Body of pancreas (tissue), 4 donors: ENCODE data around the gene CPNE2. TPM values are rescaled to one million over a fixed set of nuclear protein-coding genes. Genes with fewer than 3 reads are reported as not detected.

ENCODE experiments used
- ATAC-seq: fragments of 150-250 bp; one replicate; pipeline ENCODE4 v1.9.1; 2016
- DNase-seq, 4 donors: peaks; one replicate each; pipeline ENCODE4 v3.0.0-alpha.2; 2019
- H3K27ac ChIP-seq, 4 donors: fragments of 200-600 bp; sonication (generic); 1 replicate in 3 of 4; 2 replicates in 1 of 4; pipeline versions ENCODE4 v1.5.1 to v1.6.1; 2016 to 2019; ENCODE audit warnings: mild to moderate bottlenecking in 1 of 4, mixed read lengths in 1 of 4, moderate library complexity in 1 of 4
- H3K27me3 ChIP-seq, 2 donors: fragments of 200-600 bp; sonication (generic); one replicate each; pipeline ENCODE4 v1.6.0; 2016; ENCODE audit warnings: mild to moderate bottlenecking in 1 of 2
- H3K36me3 ChIP-seq, 2 donors: fragments of 200-600 bp; sonication (generic); replicated peaks in 1 of 2; 2 replicates each; pipeline ENCODE4 v1.5.1; 2016; ENCODE audit warnings: low read depth in 2 of 2; ENCODE audit not compliant: insufficient read depth in 1 of 2
- H3K4me1 ChIP-seq: fragments of 200-600 bp; sonication (generic); one replicate; pipeline ENCODE4 v1.6.0; 2016
- H3K4me3 ChIP-seq, 2 donors: fragments of 200-600 bp; sonication (generic); 1 replicate in 1 of 2; 2 replicates in 1 of 2; pipeline ENCODE4 v1.5.1; 2016 to 2019
- H3K9me3 ChIP-seq, 3 donors: fragments of 200-600 bp; sonication (generic); 1 replicate in 2 of 3; 2 replicates in 1 of 3; pipeline ENCODE4 v1.5.1; 2016
- CTCF ChIP-seq, 7 experiments: fragments of 450-650 bp in 4 of 7; fragments of 200-600 bp in 3 of 7; sonication (generic) in 3 of 7; IDR thresholded peaks; one replicate each; pipeline ENCODE4 v1.5.1; 2016 to 2019; ENCODE audit warnings: antibody characterized with exemption in 7 of 7
- POLR2A ChIP-seq, 3 donors: fragments of 450-650 bp; IDR thresholded peaks; one replicate each; pipeline ENCODE4 v1.6.1; 2016; ENCODE audit warnings: antibody characterized with exemption in 3 of 3, mild to moderate bottlenecking in 2 of 3
- WGBS, 2 donors: methylation state at CpG; one replicate each; pipeline ENCODE4 v1.1.5; 2017; 5-methylcytosine and 5-hydroxymethylcytosine counted together
- intact Hi-C: fragments of 100-400 bp; cut with DNase I; formaldehyde crosslinking; loops from one replicate; pipeline ENCODE4 v1.15.1; 2023
- total RNA-seq, 2 donors: library from RNA; depleted of rRNA; stranded (reverse); fragments of >200 nt; gene quantifications; one replicate each; pipeline ENCODE4 v1.1.0, GENCODE V29; 2016

The CPNE2 gene
- total RNA-seq, 2 donors from 2014 or later, result 8.8 to 16.5 TPM

GRCh38 chr16:57091200-57091974, 996 bp upstream of the CPNE2 start:
- Histone ChIP-seq H3K27me3 (no peaks in the 10 kb centered on the region), H3K27ac (peak overlapping the region in 3 of 4 donors; percentile 67 to 78 (median 76)), H3K4me3 (no peak overlapping the region), H3K4me1 (peaks cover 22% of the 10 kb centered on the region), H3K9me3 (no peaks in the 10 kb centered on the region), H3K36me3 (no peaks in the 10 kb centered on the region)
- peak; percentile 16 for ATAC-seq
- WGBS, 2 donors, result 22% methylated on average over 23 to 24 of the region's 24 CpGs
- intact Hi-C loops, result no loop called here
- no peak for TF ChIP-seq POLR2A (IDR thresholded peaks at IDR 0.05)
- no peak for TF ChIP-seq CTCF (IDR thresholded peaks at IDR 0.05)
- peak; percentile 39 to 58 (median 54) for DNase-seq

- peak; percentile 52 for ATAC-seq
Observed at GRCh38 chr16:57092786-57093411, 516 bp downstream of the CPNE2 start.

GRCh38 chr16:57093666-57094564, 1.5 kb downstream of the CPNE2 start:
- no peak overlapping the region for H3K4me3 ChIP-seq
- no peaks in the 10 kb centered on the region for H3K27me3 ChIP-seq
- peaks cover 22% of the 10 kb centered on the region for H3K4me1 ChIP-seq
- no peak overlapping the region for H3K27ac ChIP-seq
- TF ChIP-seq CTCF (IDR thresholded peaks at IDR 0.05), result no peak
- no peak for TF ChIP-seq POLR2A (IDR thresholded peaks at IDR 0.05)
- DNase-seq (peak in 2 of 4 donors; percentile 20 to 27), ATAC-seq (no peak)
- intact Hi-C loops, result no loop called here
- no peaks in the 10 kb centered on the region for H3K9me3 ChIP-seq
- H3K36me3 ChIP-seq, result no peaks in the 10 kb centered on the region
- 72 to 80% methylated on average over 13 to 18 of the region's 18 CpGs for WGBS, 2 donors

More at GRCh38 chr16:57092786-57093411, 516 bp downstream of the CPNE2 start:
- Histone ChIP-seq H3K36me3 (no peaks in the 10 kb centered on the region), H3K9me3 (no peaks in the 10 kb centered on the region), H3K4me1 (peaks cover 22% of the 10 kb centered on the region), H3K4me3 (peak overlapping the region in 1 of 2 donors; percentile 56), H3K27me3 (no peaks in the 10 kb centered on the region), H3K27ac (peak overlapping the region in 3 of 4 donors; percentile 41 to 67 (median 63))
- 0% methylated on average over 1 to 20 of the region's 53 CpGs for WGBS, 2 donors
- intact Hi-C loops, result no loop called here
- TF ChIP-seq CTCF (IDR thresholded peaks at IDR 0.05) (peak; percentile 32 to 72 (median 50)), POLR2A (IDR thresholded peaks at IDR 0.05) (no peak)
- DNase-seq, result peak; percentile 20 to 62 (median 45)

- no peak for TF ChIP-seq CTCF (IDR thresholded peaks at IDR 0.05)
- TF ChIP-seq POLR2A (IDR thresholded peaks at IDR 0.05), result no peak
- no peaks in the 10 kb centered on the region for H3K9me3 ChIP-seq
- H3K36me3 ChIP-seq, result no peaks in the 10 kb centered on the region
- no peaks in the 10 kb centered on the region for H3K27me3 ChIP-seq
- intact Hi-C loops, result no loop called here
- DNase-seq (no peak), ATAC-seq (no peak)
- H3K4me1 ChIP-seq, result peaks cover 22% of the 10 kb centered on the region
- WGBS, 2 donors, result 87% methylated on average over 5 of the region's 5 CpGs; no CpG with 5 or more reads in 1 of the 2 donors
- H3K27ac ChIP-seq, result no peak overlapping the region
- H3K4me3 ChIP-seq, result no peak overlapping the region
Observed at GRCh38 chr16:57094911-57095310, 2.5 kb downstream of the CPNE2 start.
